Left cardiac atrium (tissue), 4 donors: ENCODE measurements around the gene NUSAP1. TPM values are rescaled to one million over a fixed set of nuclear protein-coding genes. Genes with fewer than 3 reads are reported as not detected.
A peak's percentile ranks its signal among the peaks of the same experiment; 100 is the strongest.
"Not testable (repeated sequence)": the region's sequence is repeated elsewhere in the genome, so short reads cannot be mapped to it uniquely, and the experiment has no call there.

Source experiments
- ATAC-seq, 2 donors: fragments of 200-7000 bp; cut with Tn5 transposase; one replicate each; pipeline ENCODE4 v1.9.1; 2020; ENCODE audit warnings: mild to moderate bottlenecking in 2 of 2, moderate library complexity in 2 of 2
- DNase-seq: peaks from one replicate; pipeline ENCODE4 v3.0.0-alpha.2; 2020
- intact Hi-C, 2 donors: fragments of 100-400 bp; cut with DNase I; formaldehyde crosslinking; loops; one replicate each; pipeline versions ENCODE4 v1.14.1 to v1.15.1; 2022 to 2023
- total RNA-seq, 2 donors: library from RNA; stranded (reverse); fragmentation: NEBNext Ultra II Directional; extraction: Animal tissue kit (Norgen Biotek cat#: 25700); gene quantifications; one replicate each; pipeline ENCODE4 v1.2.1, GENCODE V29; 2021
- donor health status: DM: no; HTN: yes; CAD: no.
- donor health status: DM: no; HTN: yes; CAD: no; lungs with severe emphysema.
- donor health status: DM: yes; HTN: yes; CAD: no.
- donor health status: Dilated cardiomyopathy.

Gene NUSAP1
- total RNA-seq, 2 donors from 2014 or later: 1.1 to 4.6 TPM

GRCh38 chr15:41323611-41324010 lies 9.1 kb upstream of the NUSAP1 start:
- DNase-seq (no peak), ATAC-seq (no peak)
- intact Hi-C loops: no loop called here

DNA sequence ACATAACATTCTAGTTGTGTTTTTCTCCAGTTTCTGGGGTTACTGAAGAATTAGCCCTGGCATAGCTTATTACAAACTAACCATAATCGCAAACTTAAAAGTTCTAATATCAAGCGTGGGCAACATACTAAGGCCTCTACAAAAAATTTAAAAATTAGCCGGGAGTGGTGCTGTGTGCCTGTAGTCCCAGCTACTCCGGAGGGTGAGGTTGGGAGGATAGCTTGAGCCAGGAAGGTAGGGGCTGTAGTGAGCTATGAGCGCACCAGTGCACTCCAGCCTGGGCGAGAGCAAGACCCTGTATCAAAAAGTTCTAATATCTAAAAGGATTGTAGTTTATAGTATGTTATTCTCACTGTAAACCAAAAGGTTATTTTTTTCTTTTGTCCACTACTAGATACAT lies 1.4 kb upstream of the NUSAP1 start:
- ATAC-seq: no peak
- DNase-seq: no peak
- intact Hi-C loops: no loop called here

DNA sequence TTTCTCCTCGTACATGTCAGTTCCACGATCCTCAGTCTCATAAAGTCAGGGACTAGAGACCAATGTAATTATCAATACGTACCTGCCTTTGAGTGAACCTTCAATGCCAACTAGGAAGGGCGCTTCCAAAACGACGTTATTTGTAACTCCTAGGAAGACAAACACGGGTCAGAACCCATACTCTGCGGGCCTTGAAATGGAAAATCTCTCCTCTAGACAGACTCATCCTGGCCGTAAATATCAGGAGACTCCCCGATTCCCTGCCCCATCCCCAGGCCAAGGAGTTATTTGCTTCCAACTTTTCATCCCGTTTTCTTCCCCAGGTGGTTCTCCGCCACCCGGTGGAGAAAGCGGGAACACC lies 868 bp upstream of the NUSAP1 start:
- intact Hi-C loops: no loop called here
- no peak for DNase-seq
- no peak for ATAC-seq

DNA sequence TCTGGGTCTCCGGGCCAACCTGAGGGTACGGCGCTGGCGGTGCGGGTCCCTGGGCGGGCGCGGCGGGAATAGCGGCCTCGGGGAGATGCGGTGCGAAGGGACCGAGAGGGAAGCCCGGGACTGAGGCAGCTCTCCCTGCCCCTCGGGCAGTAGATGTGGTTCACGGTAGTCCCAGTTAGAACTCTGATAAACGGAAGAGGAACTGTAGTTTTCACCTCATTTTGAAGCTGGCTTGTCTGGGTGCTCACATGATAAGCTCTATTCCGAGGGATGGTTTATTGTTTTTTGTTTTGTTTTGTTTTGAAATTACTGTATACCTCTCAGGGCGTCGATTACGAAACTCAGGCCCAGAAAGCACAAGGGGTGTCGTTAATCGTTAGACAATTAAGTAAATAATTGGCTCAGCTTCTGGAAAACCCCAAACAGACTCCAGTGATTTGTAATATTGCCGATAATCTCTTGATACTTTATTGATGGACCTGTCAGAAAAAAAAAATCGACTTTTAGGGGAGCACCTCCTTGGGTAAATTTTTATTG lies 413 bp downstream of the NUSAP1 start:
- ATAC-seq (peak; percentile 7 to 12), DNase-seq (no peak)
- intact Hi-C loops: no loop called here

DNA sequence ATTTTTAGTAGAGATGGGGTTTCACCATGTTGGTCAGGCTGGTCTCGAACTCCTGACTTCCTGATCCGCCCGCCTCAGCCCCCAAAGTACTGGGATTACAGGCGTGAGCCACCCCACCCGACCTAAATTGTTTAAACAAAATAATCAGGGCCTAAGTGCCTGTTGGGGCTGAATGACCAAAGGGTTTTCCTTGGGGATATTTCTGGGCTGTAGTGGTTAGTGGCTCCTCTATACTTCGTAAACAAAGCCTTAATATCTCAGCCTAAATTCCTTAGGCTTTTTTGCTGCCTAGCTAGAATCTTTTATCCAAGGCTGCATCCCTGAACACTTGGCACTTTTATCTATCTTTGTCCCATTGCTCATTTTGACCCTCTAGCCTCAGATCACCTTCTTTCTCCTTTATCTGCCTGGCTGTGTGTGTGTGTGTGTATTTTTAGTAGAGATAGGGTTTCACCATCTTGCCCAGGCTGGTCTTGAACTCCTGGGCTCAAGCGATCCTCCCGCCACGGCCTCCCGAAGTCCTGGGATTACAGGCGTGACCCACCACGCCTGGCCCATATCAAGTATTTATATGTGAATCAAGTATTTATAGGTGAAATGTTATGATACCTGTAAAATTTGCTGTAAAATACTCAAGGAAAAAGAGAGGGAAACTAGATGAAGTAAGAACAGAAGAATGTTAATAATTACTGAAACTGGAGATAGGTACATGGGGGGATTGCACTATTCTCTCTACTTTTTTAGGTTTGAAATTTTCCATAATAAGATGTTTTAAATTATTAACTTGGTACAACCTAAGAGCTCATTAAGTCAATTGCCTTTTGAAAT lies 1.8 kb downstream of the NUSAP1 start:
- DNase-seq (no peak), ATAC-seq (no peak)
- intact Hi-C loops: loop anchor here in 1 of 2 donors (5.0 kb wide), 1 partner anchor 53 kb away; no protein-coding TSS in a partner anchor

GRCh38 chr15:41336549-41336948 lies 3.9 kb downstream of the NUSAP1 start:
- no peak for ATAC-seq
- intact Hi-C loops: loop anchor here in 1 of 2 donors (5.0 kb wide), 1 partner anchor 51 kb away; no protein-coding TSS in a partner anchor
- no peak for DNase-seq

- intact Hi-C loops: loop anchor here in 1 of 2 donors (5.0 kb wide), 1 partner anchor 50 kb away; no protein-coding TSS in a partner anchor
- ATAC-seq: no peak
- no peak for DNase-seq
Measured at GRCh38 chr15:41337047-41337446, 4.4 kb downstream of the NUSAP1 start.

- intact Hi-C loops: loop anchor here in 1 of 2 donors (5.0 kb wide), 1 partner anchor 49 kb away; no protein-coding TSS in a partner anchor
- no peak for ATAC-seq
- DNase-seq: no peak
Measured at GRCh38 chr15:41337631-41338522, 5.2 kb downstream of the NUSAP1 start.

GRCh38 chr15:41340189-41340695 lies 7.6 kb downstream of the NUSAP1 start:
- DNase-seq (no peak), ATAC-seq (no peak)
- intact Hi-C loops: no loop called here

DNA sequence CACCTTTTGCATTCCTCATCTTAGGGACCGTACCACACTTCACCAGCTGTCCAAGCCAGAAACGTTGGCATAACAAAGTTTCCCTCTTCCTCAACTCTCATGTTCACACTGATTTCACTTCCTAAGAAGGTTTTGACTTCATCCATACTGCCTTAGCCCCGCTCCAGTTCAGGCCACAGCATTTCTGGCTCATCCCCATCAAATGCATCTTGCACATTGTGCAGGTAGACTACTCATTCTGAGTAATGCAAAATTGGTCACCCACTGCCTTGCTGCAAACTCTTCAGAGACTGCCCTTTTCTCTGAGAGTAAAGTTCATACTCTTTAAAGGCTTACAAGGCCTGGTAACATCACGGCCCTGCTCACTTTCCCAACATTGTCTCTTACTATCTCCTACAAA lies 8.8 kb downstream of the NUSAP1 start:
- DNase-seq (no peak), ATAC-seq (no peak)
- intact Hi-C loops: no loop called here

DNA sequence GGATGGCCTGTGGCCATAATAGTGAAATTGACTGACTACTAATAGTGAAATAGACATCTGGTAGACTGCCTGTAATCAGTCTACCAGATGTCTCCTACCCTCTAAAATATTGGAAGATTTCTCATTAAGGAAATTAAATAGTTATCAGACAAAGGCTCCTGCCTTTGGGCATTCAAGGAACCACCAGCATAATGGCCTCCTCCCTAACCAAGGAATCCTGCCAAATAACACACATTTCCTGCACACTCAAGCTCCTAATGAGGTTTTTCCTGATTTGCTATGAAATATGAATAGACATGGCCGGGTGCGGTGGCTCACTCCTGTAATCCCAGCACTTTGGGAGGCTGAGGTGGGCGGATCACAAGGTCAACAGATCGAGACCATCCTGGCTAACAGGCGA lies 14.6 kb downstream of the NUSAP1 start:
- intact Hi-C loops: no loop called here
- DNase-seq (no peak), ATAC-seq (no peak)

GRCh38 chr15:41350057-41350717 lies 17.5 kb downstream of the NUSAP1 start:
- intact Hi-C loops: no loop called here
- ATAC-seq (no peak), DNase-seq (no peak)

DNA sequence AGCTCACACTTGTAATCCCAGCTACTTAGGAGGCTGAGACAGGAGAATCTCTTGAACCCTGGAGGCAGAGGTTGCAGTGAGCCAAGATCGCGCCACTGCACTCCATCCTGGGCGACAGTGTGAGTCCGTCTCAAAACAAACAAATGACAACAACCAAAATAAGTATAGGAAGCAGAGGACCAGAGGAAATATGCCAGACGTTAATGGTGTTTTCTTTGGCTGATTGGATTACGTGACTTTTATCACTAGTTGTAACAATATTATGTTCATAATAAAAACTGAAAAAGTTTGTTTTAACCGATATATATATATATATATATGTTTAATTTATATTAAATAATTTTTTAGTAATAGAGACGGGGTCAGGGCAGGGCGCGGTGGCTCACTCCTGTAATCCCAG lies 21.7 kb downstream of the NUSAP1 start:
- intact Hi-C loops: no loop called here

DNA sequence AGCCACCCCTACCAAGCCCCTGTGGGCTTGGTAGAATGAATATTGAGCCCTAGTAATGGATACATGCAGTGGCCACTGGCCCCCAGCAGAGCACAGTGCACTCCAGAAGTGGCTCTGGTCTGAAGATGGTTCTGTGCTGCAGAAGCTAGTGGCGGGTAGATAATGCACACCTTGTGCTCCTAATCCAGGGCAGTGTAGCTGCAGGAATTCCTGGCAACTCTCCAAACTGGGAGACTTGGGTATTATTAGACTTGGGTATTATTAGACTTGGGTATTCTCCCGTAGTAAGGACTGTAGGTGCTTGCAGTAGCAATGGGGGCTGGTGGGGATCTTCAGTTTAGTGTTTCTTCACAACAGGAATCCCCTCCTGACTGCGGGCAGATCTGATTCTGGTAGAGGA lies 34.7 kb downstream of the NUSAP1 start:
- DNase-seq: no peak
- intact Hi-C loops: no loop called here
- ATAC-seq: peak in 1 of 2 donors; percentile 21

More for the DNA sequence above, 21.7 kb downstream of the NUSAP1 start:
- no peak for DNase-seq
- ATAC-seq: no peak

DNA sequence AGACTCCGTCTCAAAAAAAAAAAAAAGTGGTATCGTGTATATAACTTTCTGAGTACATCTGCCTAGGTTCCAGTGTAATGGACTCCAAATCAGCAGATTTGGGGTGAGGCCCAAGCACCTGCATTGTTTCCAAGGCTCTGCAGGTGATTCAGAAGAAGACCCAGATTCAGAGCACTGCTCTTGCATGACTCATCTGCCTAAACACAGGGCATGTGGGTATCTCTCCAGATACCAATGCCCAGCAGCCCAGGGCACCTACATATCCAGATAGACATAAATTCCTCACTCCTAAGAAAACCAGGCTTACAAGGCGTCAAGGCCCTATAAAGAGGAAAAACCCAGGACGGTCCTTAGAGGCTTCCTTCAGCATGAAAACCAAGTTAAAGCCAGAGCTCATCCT lies 45.3 kb downstream of the NUSAP1 start:
- no peak for ATAC-seq
- DNase-seq: no peak
- intact Hi-C loops: no loop called here

DNA sequence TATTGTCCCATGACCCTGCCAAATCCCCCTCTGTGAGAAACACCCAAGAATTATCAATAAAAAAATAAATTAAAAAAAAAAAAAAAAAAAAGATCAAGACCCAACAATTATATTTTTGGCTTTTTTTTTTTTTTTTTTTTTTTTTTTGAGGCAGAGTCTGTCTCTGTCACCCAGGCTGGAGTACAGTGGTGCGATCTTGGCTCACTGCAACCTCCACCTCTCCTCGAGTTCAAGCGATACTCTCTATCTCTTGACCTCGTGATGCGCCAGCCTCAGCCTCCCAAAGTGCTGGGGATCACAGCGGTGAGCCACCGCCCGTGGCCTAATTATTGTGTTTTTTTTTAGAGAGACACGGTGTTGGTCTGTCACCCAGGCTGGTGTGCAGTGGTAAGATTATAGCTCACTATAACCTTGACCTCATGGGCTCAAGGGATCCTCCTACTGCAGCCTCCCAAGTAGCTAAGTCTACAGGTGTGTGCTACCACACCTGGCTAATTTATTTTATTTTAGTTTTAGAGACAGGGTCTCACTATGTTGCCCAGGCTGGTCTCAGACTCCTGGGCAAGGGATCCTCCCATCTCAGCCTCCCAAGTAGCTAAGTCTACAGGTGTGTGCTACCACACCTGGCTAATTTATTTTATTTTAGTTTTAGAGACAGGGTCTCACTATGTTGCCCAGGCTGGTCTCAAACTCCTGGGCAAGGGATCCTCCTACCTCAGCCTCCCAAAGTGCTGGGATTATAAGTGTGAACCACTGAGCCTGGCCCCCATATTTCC lies 51.5 kb downstream of the NUSAP1 start:
- ATAC-seq, DNase-seq, intact Hi-C loops: not testable (repeated sequence)

DNA sequence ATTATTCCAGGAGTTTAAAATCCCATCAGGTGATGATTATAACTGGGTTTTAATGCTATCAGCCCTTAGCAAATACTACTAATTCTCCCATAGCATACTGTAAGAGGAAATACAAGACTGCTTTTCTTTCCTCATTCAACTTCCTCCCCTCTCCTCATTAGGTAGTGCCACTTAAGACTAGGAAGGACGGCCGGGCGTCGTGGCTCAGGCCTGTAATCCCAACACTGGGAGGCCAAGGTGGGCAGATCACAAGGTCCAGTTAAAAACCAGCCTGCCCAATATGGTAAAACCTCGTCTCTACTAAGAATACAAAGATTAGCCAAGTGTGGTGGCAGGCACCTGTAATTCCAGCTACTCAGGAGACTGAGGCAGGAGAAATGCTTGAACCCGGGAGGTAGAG lies 55.0 kb downstream of the NUSAP1 start:
- ATAC-seq (no peak), DNase-seq (no peak)
- intact Hi-C loops: loop anchor here in 1 of 2 donors (5.0 kb wide), 1 partner anchor 50 kb away; no protein-coding TSS in a partner anchor

DNA sequence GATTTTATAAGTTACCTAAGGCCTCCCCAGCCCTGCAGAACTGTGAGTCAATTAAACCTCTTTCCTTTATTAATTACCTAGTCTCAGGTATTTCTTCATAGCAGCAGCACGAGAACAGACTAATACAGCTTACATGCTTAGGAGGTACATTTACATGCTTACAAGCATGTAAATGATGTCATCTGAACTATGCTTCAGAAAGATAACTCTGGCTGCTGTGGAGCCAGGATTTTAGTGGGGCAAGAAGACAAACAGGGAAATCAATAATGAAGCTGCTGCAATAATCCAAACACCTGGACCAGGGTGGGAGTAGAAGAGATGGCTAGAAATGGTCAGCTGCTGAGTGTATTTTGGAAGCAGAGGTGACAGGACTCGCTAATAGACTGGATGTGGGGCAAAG lies 60.0 kb downstream of the NUSAP1 start:
- DNase-seq (no peak), ATAC-seq (no peak)
- intact Hi-C loops: no loop called here
